SIG-M5 treated with dmso at 0.1 percent for 504 hours (cell line): ENCODE measurements around the gene PLTP.

Experiments used
- DNase-seq: peaks from one replicate; lab custom pipeline; 2025; ENCODE audit not compliant: unreplicated experiment; lab: John Stamatoyannopoulos, UW

PLTP gene

GRCh38 chr20:45850926-45851325, 61.0 kb downstream of the PLTP start:
- DNase-seq, result no peak

GRCh38 chr20:45850238-45850637, 61.7 kb downstream of the PLTP start:
- DNase-seq, result no peak

- DNase-seq, result no peak
Observed at GRCh38 chr20:45848969-45849582, 62.9 kb downstream of the PLTP start.
